Heart left ventricle (tissue), 16 donors: Measurements from ENCODE around the gene SCAMP3. TPM values are rescaled to one million over a fixed set of nuclear protein-coding genes. Genes with fewer than 3 reads are reported as not detected.

ENCODE experiments used
- ATAC-seq, 4 donors: fragments of 200-7000 bp; cut with Tn5 transposase; one replicate each; pipeline ENCODE4 v1.9.1; 2020 to 2022; ENCODE audit warnings: moderate library complexity in 4 of 4, mild to moderate bottlenecking in 3 of 4, moderate number of reproducible peaks in 1 of 4
- DNase-seq, 5 donors: peaks; one replicate each; pipeline ENCODE4 v3.0.0-alpha.2; 2020
- H3K27ac ChIP-seq, 12 donors: fragments of 200-600 bp; sonication (generic) in 4 of 12; one replicate each; pipeline versions ENCODE4 v1.5.0 to v1.8.0; 2016 to 2022; ENCODE audit warnings: mild to moderate bottlenecking in 2 of 12
- H3K27me3 ChIP-seq, 9 donors: fragments of 200-600 bp; sonication (generic) in 2 of 9; one replicate each; pipeline versions ENCODE4 v1.5.1 to v1.8.0; 2016 to 2022; ENCODE audit warnings: mild to moderate bottlenecking in 3 of 9
- H3K36me3 ChIP-seq, 9 donors: fragments of 200-600 bp; sonication (generic) in 2 of 9; one replicate each; pipeline versions ENCODE4 v1.5.0 to v1.8.0; 2018 to 2022; ENCODE audit warnings: mild to moderate bottlenecking in 2 of 9
- H3K4me1 ChIP-seq, 12 donors: fragments of 200-600 bp; sonication (generic) in 4 of 12; one replicate each; pipeline versions ENCODE4 v1.5.0 to v1.8.0; 2016 to 2022; ENCODE audit warnings: mild to moderate bottlenecking in 3 of 12
- H3K4me3 ChIP-seq, 12 donors: fragments of 200-600 bp; sonication (generic) in 4 of 12; one replicate each; pipeline versions ENCODE4 v1.5.0 to v1.8.0; 2017 to 2022; ENCODE audit warnings: mild to moderate bottlenecking in 9 of 12, moderate library complexity in 4 of 12
- H3K9me3 ChIP-seq, 12 donors: fragments of 200-600 bp; sonication (generic) in 4 of 12; one replicate each; pipeline versions ENCODE4 v1.5.0 to v1.8.0; 2016 to 2022; ENCODE audit warnings: mild to moderate bottlenecking in 1 of 12
- POLR2A ChIP-seq, 2 donors: fragments of 450-650 bp; IDR thresholded peaks; one replicate each; pipeline ENCODE4 v1.6.1; 2017; ENCODE audit warnings: antibody characterized with exemption in 2 of 2, mild to moderate bottlenecking in 2 of 2, moderate library complexity in 2 of 2
- WGBS, 4 donors: extraction: QIAGEN DNeasy Blood & Tissue Kit in 2 of 4; methylation state at CpG; one replicate each; pipeline versions ENCODE4 v1.1.5 to v1.1.7; 2013 to 2018; 5-methylcytosine and 5-hydroxymethylcytosine counted together
- intact Hi-C, 10 donors: fragments of 100-400 bp; cut with DNase I; formaldehyde crosslinking; loops; one replicate each; pipeline versions ENCODE4 v1.11.1 to v1.14.2; 2022
- polyA plus RNA-seq, 2 donors: library from polyadenylated mRNA; stranded (reverse); fragments of 200-250 nt; gene quantifications; one replicate each; pipeline ENCODE4 v1.2.3, GENCODE V29; 2013
- total RNA-seq, 9 donors: library from RNA; depleted of rRNA in 2 of 9; stranded (reverse); fragments of >200 nt in 2 of 9; fragmentation: NEBNext Ultra II Directional in 3 of 9; extraction: Animal tissue kit (Norgen Biotek cat#: 25700) in 3 of 9; gene quantifications; one replicate each; pipeline versions ENCODE4 v1.1.0 to v1.2.4, GENCODE V29; 2016 to 2023
- TF ChIP-seq, protein P1 (sequence below), 12 donors: fragments of 200-600 bp; sonication (generic) in 4 of 12; IDR thresholded peaks; one replicate each; pipeline versions ENCODE4 v1.5.0 to v1.8.0; 2018 to 2022; ENCODE audit warnings: antibody characterized with exemption in 12 of 12, mild to moderate bottlenecking in 5 of 12
- donor health status: ischemic (EF 13 %, LVEDD 7.1; RV severe dilation, severe dysfunction).
- donor health status: healthy with polysubstance abuse.
- donor health status: DM: no; HTN: yes; CAD: no.
- donor health status: DM: no; HTN: no; CAD: no.
- donor health status: ischemic (EF 25% LVEDD 6.9; RV normal size, moderate dysfunction).
- donor health status: ischemic (EF 25% LVEDD 5.7; RV mildly dilated, moderate dysfunction).
- donor health status: healthy.
- donor health status: DM: yes; HTN: yes; CAD: no.
- donor health status: ischemic (EF 35%, LVEDD 5.7; RV mildly dilated, moderate dysfunction).
- donor health status: nonischemic (EF 11% LVEDD 7.7; RV severe dilation, severe dysfunction).
- donor health status: DM: yes; HTN: yes; CAD: no.
- donor health status: PGD.
- donor health status: ischemic (EF 29% LVEDD 5.4; RV normal size, mild dysfunction).
- donor health status: nonischemic (EF 23%, LVEDD 6.1; RV moderate dilation, normal function).

SCAMP3 gene
- total and polyA plus RNA-seq, 11 donors: 51.2 to 123 (median 65.8) TPM

DNA sequence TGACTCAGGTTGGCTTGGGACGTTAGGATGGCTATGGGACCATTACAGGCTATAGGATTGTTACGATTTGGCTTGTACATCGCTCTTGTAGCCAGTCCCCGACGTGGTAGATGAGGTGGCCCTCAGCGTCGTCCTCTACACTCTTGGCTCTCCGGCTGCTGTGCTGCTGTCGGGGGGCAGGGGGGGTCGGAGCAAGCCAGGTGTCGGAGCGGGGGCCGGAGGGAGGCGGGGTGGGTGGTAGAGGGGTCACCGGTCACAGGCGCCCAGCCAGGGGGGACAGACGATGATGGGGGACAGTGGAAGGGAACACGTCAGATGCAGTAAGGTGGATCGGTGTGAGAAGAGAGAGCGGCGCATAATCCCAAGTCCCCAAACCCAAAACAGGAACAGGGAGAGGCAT, 6.5 kb upstream of the SCAMP3 start:
- intact Hi-C loops: no loop called here
- DNase-seq (no peak), ATAC-seq (no peak)
- Histone ChIP-seq H3K4me1 (peaks cover 0 to 40% (median 19%) of the 10 kb centered on the region in 12 donors), H3K27me3 (no peaks in the 10 kb centered on the region), H3K27ac (no peak overlapping the region), H3K9me3 (no peaks in the 10 kb centered on the region), H3K4me3 (no peak overlapping the region), H3K36me3 (peaks cover 5 to 81% (median 78%) of the 10 kb centered on the region in 9 donors)
- 87 to 92% (median 90%) methylated on average over 21 of the region's 21 CpGs for WGBS, 4 donors
- TF ChIP-seq POLR2A (IDR thresholded peaks at IDR 0.05): no peak

DNA sequence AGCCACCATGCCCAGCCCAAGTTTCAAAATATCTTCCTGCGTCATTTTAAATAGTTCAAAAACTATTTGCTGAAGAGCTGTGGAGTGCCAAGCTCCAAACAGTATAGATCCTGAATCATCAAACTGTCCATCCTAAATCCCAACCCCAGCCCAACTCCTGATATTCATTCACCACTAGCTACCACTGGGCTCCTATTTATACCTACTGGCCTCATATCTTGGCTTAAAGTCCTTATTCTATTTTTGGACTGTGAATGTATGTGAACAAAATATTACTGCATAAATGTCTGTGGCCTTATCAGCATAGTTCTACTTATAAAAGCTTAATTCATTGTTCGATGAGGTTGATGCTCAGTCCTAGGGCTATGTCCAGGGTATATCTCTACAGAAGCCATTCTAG, 5.2 kb upstream of the SCAMP3 start:
- intact Hi-C loops: no loop called here
- peak overlapping the region in 9 of 12 donors; percentile 3 to 62 (median 45) for H3K27ac ChIP-seq

DNA sequence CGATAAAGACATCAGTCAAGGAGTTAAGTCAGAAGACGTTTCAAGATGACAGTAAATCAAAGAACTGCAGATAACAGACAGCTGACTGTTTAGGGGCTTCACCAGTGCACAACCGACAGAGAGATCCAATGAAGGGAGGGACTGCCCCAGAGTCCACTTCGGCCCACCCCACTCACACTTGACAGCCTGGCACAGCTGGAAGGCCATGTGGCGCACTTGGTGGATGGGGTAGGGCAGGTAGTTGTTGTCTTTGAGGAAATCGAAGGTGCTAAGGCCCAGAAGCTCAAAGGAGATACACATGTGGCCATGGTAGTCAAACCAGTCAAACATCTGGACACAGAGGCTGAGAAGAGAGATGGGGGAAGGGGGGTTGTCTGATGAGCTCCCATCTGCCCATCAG, 4.4 kb upstream of the SCAMP3 start:
- H3K4me1 ChIP-seq: peaks cover under 1 to 40% (median 15%) of the 10 kb centered on the region in 12 donors
- H3K9me3 ChIP-seq: no peaks in the 10 kb centered on the region
- peaks cover 5 to 88% (median 86%) of the 10 kb centered on the region in 9 donors for H3K36me3 ChIP-seq
- H3K27ac ChIP-seq: peak overlapping the region in 4 of 12 donors; percentile 15 to 57 (median 46)
- intact Hi-C loops: no loop called here
- DNase-seq: no peak
- H3K4me3 ChIP-seq: no peak overlapping the region
- TF ChIP-seq, protein P1, sequence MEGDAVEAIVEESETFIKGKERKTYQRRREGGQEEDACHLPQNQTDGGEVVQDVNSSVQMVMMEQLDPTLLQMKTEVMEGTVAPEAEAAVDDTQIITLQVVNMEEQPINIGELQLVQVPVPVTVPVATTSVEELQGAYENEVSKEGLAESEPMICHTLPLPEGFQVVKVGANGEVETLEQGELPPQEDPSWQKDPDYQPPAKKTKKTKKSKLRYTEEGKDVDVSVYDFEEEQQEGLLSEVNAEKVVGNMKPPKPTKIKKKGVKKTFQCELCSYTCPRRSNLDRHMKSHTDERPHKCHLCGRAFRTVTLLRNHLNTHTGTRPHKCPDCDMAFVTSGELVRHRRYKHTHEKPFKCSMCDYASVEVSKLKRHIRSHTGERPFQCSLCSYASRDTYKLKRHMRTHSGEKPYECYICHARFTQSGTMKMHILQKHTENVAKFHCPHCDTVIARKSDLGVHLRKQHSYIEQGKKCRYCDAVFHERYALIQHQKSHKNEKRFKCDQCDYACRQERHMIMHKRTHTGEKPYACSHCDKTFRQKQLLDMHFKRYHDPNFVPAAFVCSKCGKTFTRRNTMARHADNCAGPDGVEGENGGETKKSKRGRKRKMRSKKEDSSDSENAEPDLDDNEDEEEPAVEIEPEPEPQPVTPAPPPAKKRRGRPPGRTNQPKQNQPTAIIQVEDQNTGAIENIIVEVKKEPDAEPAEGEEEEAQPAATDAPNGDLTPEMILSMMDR (IDR thresholded peaks at IDR 0.05): no peak
- TF ChIP-seq POLR2A (IDR thresholded peaks at IDR 0.05): no peak
- ATAC-seq: no peak
- WGBS, 4 donors: 81 to 83% (median 82%) methylated on average over 6 of the region's 6 CpGs
- H3K27me3 ChIP-seq: no peaks in the 10 kb centered on the region

More for the DNA sequence above, 5.2 kb upstream of the SCAMP3 start:
- TF ChIP-seq, protein P1 (IDR thresholded peaks at IDR 0.05): no peak
- no peak for TF ChIP-seq POLR2A (IDR thresholded peaks at IDR 0.05)
- H3K4me3 ChIP-seq: no peak overlapping the region
- no peaks in the 10 kb centered on the region for H3K27me3 ChIP-seq
- no peak for DNase-seq
- peaks cover 0 to 45% (median 21%) of the 10 kb centered on the region in 12 donors for H3K4me1 ChIP-seq
- ATAC-seq: peak; percentile 24 to 59 (median 31)
- H3K9me3 ChIP-seq: no peaks in the 10 kb centered on the region
- peaks cover 5 to 90% (median 87%) of the 10 kb centered on the region in 9 donors for H3K36me3 ChIP-seq
- WGBS, 4 donors: 61 to 83% (median 68%) methylated on average over 2 of the region's 2 CpGs

DNA sequence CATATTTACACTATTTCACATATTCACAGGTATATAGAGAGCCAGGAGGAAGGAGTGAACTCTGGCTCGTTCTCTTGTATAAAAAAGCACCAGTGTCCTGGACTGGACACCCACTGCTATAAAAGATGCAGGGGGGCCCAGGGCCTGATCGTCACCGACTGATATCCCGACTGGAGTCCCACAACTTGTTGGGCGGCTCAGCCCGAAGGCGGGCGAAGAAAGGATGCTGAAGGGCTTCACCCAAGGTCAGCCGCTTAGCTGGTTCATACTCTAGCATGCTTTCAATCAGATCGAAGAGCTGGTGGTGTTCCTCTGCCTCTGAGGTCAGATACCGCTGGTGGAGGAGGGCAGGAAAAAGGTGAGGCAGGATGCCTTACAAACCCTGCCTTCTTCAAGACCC, 907 bp upstream of the SCAMP3 start:
- ATAC-seq (no peak), DNase-seq (no peak)
- intact Hi-C loops: loop anchor here in 1 of 10 donors (5.0 kb wide), 1 partner anchor 44 kb away; the partner anchor contains the start of gene FDPS
- peaks cover 6 to 41% (median 24%) of the 10 kb centered on the region in 12 donors for H3K4me1 ChIP-seq
- no peaks in the 10 kb centered on the region for H3K27me3 ChIP-seq
- peaks cover 0 to 76% (median 70%) of the 10 kb centered on the region in 9 donors for H3K36me3 ChIP-seq
- 77 to 90% (median 86%) methylated on average over 11 of the region's 11 CpGs for WGBS, 4 donors
- no peak overlapping the region for H3K4me3 ChIP-seq
- peak overlapping the region in 5 of 12 donors; percentile 84 to 91 (median 87) for H3K27ac ChIP-seq
- no peaks in the 10 kb centered on the region for H3K9me3 ChIP-seq
- TF ChIP-seq, protein P1 (IDR thresholded peaks at IDR 0.05): no peak
- TF ChIP-seq POLR2A (IDR thresholded peaks at IDR 0.05): no peak

DNA sequence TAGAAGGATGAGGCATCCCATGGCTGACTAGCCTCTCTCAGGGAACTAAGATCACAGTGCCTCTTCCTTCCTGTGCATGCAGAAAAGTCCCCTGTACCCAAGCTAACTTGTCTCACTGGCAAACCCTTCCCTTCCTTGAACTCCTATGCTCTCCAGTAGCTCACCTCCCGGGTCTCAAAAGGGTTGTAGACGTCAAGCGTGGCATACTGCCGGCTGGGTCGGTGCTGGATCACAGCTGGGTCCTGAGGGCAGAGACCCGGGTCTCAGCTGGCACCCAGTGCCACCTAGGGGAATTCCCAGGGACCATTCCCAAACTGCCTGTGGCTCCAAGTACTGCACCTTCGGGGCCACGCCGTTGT, 688 bp downstream of the SCAMP3 start:
- Histone ChIP-seq H3K4me3 (peak overlapping the region; percentile 61 to 98 (median 80)), H3K27me3 (no peaks in the 10 kb centered on the region), H3K36me3 (peaks cover 0 to 76% (median 67%) of the 10 kb centered on the region in 9 donors), H3K4me1 (peaks cover 6 to 25% (median 20%) of the 10 kb centered on the region in 12 donors), H3K9me3 (no peaks in the 10 kb centered on the region), H3K27ac (peak overlapping the region in 11 of 12 donors; percentile 68 to 91 (median 84))
- DNase-seq: peak in 1 of 5 donors; percentile 45
- 0 to 2% (median 1%) methylated on average over 7 to 9 of the region's 9 CpGs for WGBS, 4 donors
- no peak for ATAC-seq
- intact Hi-C loops: loop anchor here in 1 of 10 donors (5.0 kb wide), 1 partner anchor 46 kb away; the partner anchor contains the start of gene FDPS
- TF ChIP-seq, protein P1 (IDR thresholded peaks at IDR 0.05): no peak
- no peak for TF ChIP-seq POLR2A (IDR thresholded peaks at IDR 0.05)
